ENCODE results near the gene ASTL. TPM values are rescaled to one million over a fixed set of nuclear protein-coding genes. Genes with fewer than 3 reads are reported as not detected.
A peak's percentile ranks its signal among the peaks of the same experiment; 100 is the strongest.

ASTL gene
- total and polyA plus RNA-seq, 9 of the 15 experiments (the other 6 are each of a cell fraction or from before 2014, with no cell fraction given): not detected

DNA sequence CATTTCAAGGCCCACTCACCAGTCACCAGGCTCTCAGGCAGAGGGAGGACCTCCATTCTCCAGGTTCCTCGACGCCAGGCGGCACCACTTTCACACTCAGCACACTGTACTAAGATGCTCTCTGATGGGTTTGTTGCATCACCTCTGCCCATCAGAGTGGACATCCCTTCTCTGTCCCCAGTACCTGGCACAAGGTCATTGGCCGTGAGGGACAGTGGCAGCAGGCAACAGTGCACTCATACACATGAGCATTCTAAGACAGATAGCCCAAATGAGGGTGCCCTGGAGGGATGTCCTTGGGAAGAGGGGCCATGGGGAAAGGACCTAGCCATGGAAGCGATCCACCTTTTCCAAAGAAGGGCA lies 18.9 kb downstream of the ASTL start:
- Histone ChIP-seq H3K27me3 (ENCODE audit: control insufficient read depth in 2 of 2, insufficient read depth in 2 of 2, low read length in 2 of 2) (peaks cover 22 to 85% of the 10 kb centered on the region in 2 experiments; a peak in 4 of 5 replicates), H3K9ac (ENCODE audit: insufficient read depth in 1 of 2, low read depth in 2 of 2, low read length in 2 of 2) (no peak overlapping the region), H3K9me1 (ENCODE audit: control insufficient read depth, insufficient read depth, low read length) (no peaks in the 10 kb centered on the region), H4K20me1 (replicated peaks; ENCODE audit: control insufficient read depth, insufficient read depth, low read length) (peaks cover 17% of the 10 kb centered on the region), H3K27ac (ENCODE audit: extremely low read depth, low read depth, low read length) (no peak overlapping the region), H2AFZ (ENCODE audit: low read depth, low read length) (no peak overlapping the region), H3K79me2 (ENCODE audit: control insufficient read depth, insufficient read depth, low read length) (no peaks in the 10 kb centered on the region), H3K4me1 (replicated peaks in 1 of 2; ENCODE audit: control insufficient read depth in 2 of 2, insufficient read depth in 2 of 2, low read length in 2 of 2) (peaks cover 3 to 45% of the 10 kb centered on the region in 2 experiments; a peak in 4 of 5 replicates), H3K4me3 (no peak overlapping the region), H3K9me3 (replicated peaks; ENCODE audit: control insufficient read depth, insufficient read depth, low read depth, low read length) (no peaks in the 10 kb centered on the region), H3K36me3 (ENCODE audit: control insufficient read depth, insufficient read depth, low read length) (no peaks in the 10 kb centered on the region), H3K4me2 (ENCODE audit: insufficient read depth, low read length) (no peak overlapping the region)
- WGBS (ENCODE audit: insufficient coverage, low coverage, missing lambda C conversion rate): 0% methylated on average over 5 of the region's 5 CpGs
- in situ Hi-C loops (cut with MboI) (no loop called here), intact Hi-C loops (cut with micrococcal nuclease) (no loop called here)
- BruUV-seq (replicated peaks): no TSS peak
- ATAC-seq: no peak
- DNase-seq (ENCODE audit: extremely low read depth in 1 of 4, low spot score in 3 of 4): no peak
- no peak for FAIRE-seq
- POLR2A ChIA-PET: no interaction called here
- CTCF ChIA-PET (ENCODE audit: low intra/inter-chr PET ratio): no interaction called here
- TF ChIP-seq, protein P1, sequence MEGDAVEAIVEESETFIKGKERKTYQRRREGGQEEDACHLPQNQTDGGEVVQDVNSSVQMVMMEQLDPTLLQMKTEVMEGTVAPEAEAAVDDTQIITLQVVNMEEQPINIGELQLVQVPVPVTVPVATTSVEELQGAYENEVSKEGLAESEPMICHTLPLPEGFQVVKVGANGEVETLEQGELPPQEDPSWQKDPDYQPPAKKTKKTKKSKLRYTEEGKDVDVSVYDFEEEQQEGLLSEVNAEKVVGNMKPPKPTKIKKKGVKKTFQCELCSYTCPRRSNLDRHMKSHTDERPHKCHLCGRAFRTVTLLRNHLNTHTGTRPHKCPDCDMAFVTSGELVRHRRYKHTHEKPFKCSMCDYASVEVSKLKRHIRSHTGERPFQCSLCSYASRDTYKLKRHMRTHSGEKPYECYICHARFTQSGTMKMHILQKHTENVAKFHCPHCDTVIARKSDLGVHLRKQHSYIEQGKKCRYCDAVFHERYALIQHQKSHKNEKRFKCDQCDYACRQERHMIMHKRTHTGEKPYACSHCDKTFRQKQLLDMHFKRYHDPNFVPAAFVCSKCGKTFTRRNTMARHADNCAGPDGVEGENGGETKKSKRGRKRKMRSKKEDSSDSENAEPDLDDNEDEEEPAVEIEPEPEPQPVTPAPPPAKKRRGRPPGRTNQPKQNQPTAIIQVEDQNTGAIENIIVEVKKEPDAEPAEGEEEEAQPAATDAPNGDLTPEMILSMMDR (IDR thresholded peaks at IDR 0.05 in 2 of 3, conservative IDR thresholded peaks at IDR 0.05 in 1 of 3; ENCODE audit: insufficient read depth in 2 of 3, low read depth in 1 of 3, low read length in 3 of 3): peak; percentile 10 to 33 (median 19); a peak in 2 of 6 replicates
- TF ChIP-seq CEBPB (tag; IDR thresholded peaks at IDR 0.05) (peak; percentile 61; the same call in 1 of the 2 replicates), ZC3H11A (IDR thresholded peaks at IDR 0.05; ENCODE audit: low read depth, low read length) (no peak), CTBP1 (IDR thresholded peaks at IDR 0.05; ENCODE audit: borderline replicate concordance) (0 out of 2 replicates have a peak, but pooled peaks have one; percentile 33), RAD21 (CRISPR knock-in tag; conservative IDR thresholded peaks at IDR 0.05 in 1 of 2, IDR thresholded peaks at IDR 0.05 in 1 of 2) (peak in 1 of 2 experiments; percentile 29; a peak in 2 of 4 replicates), CEBPG (CRISPR knock-in tag; IDR thresholded peaks at IDR 0.05) (peak; percentile 57; the same call in 1 of the 2 replicates), CEBPG (tag; conservative IDR thresholded peaks at IDR 0.05 in 1 of 2, IDR thresholded peaks at IDR 0.05 in 1 of 2) (peak in 1 of 2 experiments; percentile 56; a peak in 2 of 4 replicates), GATAD2B (IDR thresholded peaks at IDR 0.05; ENCODE audit: borderline replicate concordance) (no peak), ZNF23 (CRISPR knock-in tag; IDR thresholded peaks at IDR 0.05) (no peak), STAG1 (CRISPR knock-in tag; IDR thresholded peaks at IDR 0.05; ENCODE audit: borderline replicate concordance) (peak; percentile 11; the same call in 1 of the 2 replicates), HNRNPL (IDR thresholded peaks at IDR 0.05; ENCODE audit: low read depth, low read length) (no peak), REST (IDR thresholded peaks at IDR 0.05; ENCODE audit: borderline replicate concordance) (peak; percentile 30; the same call in 1 of the 2 replicates), REST (CRISPR knock-in tag; IDR thresholded peaks at IDR 0.05; ENCODE audit: low read depth) (no peak)
